GM18519 (cell line): ENCODE measurements around the gene SUGCT.

Experiments used
- ATAC-seq: cut with Tn5 transposase; IDR thresholded peaks from one replicate; pipeline ENCODE4 v1.9.1; 2021; ENCODE audit warnings: mild to moderate bottlenecking, moderate library complexity; ENCODE audit not compliant: unreplicated experiment, low FRiP score

The SUGCT gene

GRCh38 chr7:40447345-40447744, 312.5 kb downstream of the SUGCT start:
- ATAC-seq: no peak

- ATAC-seq: no peak
These were observed 320.7 kb downstream of the SUGCT start for GRCh38 chr7:40455485-40455884.

GRCh38 chr7:40457776-40458480, 323.1 kb downstream of the SUGCT start:
- no peak for ATAC-seq

DNA sequence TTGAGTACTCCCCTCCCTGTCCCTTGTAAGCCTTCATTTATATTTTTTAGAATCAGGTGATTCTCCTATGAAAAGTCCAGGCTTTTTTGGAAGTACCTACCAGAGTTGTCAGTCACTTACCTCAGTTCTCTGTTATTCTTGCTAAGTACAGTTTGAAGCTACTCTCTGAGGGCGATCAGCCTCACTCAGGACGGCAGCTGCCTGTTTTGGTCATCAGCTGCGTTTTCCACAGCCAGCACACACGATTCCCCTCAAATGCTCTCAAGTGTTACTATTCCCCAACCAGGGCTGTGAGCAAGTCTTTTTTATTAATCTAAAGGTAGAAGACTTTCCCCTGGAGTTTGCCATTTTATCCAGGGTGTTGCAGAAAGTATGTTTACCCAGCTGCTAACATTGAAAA, 328.6 kb downstream of the SUGCT start:
- ATAC-seq: no peak

- ATAC-seq: no peak
These were observed 334.4 kb downstream of the SUGCT start for GRCh38 chr7:40468891-40469864.

DNA sequence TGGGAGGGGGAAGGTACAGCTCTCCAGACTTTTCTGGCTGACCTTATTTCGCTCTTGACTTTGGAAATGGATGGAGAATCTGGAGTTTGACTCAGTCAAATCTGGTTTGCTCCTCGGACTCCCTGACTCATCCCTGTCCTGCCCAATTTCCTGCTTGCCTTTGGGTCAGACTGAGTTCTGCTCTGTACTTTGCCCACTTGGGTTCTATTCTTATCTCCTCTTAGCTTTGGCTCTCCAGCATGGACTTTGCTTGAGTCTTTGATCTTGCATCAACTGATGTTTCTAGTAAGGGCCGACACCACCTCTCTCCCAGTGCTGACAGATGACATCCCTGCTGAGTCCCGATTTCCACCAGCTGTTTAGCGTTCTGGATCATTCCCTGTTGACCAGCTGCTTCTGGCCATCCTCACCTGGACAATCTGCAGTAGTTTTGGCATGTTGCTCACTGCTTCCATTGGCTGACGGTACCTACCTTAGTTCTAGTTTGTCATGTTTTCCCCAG, 335.3 kb downstream of the SUGCT start:
- ATAC-seq: no peak

- ATAC-seq: no peak
These were observed 336.0 kb downstream of the SUGCT start for GRCh38 chr7:40470817-40471216.

DNA sequence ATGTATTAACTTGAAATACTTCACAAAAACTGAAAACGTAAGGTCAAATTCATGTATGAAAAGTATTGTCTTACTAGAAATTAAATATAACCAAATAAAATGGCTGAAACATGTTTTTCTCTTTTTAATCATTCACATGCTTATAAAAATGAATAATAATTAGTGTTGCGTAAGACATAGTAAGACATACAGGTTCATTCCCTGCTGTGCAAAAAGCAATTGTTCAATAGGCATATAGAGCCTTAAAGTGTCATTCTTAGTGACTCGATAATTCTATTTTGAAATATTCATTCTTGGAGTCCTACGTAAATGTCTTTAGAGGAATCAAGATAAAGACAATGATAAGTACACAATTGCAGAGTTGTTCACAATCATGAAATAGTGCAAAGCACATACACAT, 337.1 kb downstream of the SUGCT start:
- no peak for ATAC-seq

- peak; percentile 99 for ATAC-seq
These were observed 340.2 kb downstream of the SUGCT start for GRCh38 chr7:40474790-40475680.

GRCh38 chr7:40475681-40475982, 340.8 kb downstream of the SUGCT start:
- ATAC-seq: no peak

- no peak for ATAC-seq
These were observed 342.3 kb downstream of the SUGCT start for GRCh38 chr7:40477094-40477493.

- ATAC-seq: no peak
These were observed 348.0 kb downstream of the SUGCT start for GRCh38 chr7:40482845-40483244.

DNA sequence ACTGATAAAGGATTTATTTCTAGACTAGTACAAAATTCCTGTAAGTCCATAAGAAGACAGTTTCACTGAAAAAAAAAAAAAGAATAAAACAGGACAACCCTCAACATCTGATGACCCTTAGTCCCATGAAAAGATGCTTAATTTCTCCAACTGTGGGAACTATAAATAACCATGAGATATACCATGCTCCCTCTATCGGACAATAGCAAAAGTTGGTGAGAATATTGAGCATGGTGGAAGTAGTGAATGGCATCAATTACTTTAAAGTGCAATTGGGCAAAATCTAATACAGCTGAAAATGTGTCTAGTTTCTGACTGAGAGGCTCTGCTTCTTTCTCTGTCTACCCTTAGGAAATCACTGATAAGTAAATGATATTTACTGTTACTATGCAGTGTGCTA, 348.8 kb downstream of the SUGCT start:
- no peak for ATAC-seq

DNA sequence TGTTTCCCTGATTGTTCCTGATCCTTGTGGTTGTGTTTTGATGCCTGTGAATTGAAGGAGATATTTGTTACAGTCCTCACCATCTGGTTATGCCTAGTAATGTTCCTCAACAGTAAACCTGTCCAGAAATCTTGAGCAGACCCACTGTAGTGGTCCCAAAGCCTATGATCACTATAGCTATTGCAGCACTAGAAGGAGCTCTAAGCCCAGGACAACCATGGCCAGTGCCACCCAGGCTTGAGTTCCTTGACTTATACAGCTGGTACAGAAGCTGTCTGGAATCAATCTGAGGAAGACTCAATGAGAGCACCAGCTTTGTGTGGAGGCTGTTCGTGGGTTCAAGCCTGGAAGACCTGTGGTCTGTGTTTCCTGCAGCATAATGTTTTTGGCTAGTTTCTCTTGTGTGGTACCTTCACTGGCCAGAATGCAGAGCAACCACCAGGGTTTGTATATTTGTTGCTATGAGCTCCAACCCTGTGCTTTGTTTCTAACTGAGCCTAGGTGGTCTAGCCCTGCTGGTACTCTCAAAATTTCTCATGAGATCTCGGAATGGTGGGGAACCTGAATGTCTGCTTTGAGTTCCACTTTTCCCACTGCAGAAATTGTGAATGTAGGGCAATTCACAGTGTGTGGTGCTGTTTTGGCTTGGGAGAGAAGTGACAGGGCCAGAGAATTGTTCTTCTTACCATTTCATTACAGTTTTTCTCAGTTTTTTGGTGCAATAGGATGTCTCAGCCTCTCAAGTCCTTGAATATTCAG, 355.2 kb downstream of the SUGCT start:
- no peak for ATAC-seq

GRCh38 chr7:40490603-40490924, 355.8 kb downstream of the SUGCT start:
- no peak for ATAC-seq

DNA sequence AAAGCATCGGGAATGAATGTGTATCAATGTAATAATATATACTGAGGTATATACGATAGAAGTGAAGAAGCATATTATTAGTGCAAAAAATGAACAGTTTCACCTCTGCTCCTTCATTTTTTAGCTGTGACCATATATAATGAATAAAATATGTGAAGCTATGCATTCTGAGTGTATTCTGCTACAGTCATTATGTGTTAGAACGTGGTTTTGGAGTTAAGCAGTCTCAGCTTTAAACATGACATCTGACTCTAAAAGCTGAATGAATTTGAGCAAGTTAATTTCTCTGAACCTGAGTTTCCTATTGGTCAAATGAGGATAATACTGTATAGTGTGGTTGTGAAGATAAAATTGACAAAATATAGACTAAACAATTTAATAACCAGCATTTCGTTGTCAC, 358.1 kb downstream of the SUGCT start:
- ATAC-seq: no peak

- no peak for ATAC-seq
These were observed 358.8 kb downstream of the SUGCT start for GRCh38 chr7:40493609-40494051.

GRCh38 chr7:40498924-40499510, 364.2 kb downstream of the SUGCT start:
- no peak for ATAC-seq

- ATAC-seq: no peak
These were observed 364.9 kb downstream of the SUGCT start for GRCh38 chr7:40499718-40500117.

DNA sequence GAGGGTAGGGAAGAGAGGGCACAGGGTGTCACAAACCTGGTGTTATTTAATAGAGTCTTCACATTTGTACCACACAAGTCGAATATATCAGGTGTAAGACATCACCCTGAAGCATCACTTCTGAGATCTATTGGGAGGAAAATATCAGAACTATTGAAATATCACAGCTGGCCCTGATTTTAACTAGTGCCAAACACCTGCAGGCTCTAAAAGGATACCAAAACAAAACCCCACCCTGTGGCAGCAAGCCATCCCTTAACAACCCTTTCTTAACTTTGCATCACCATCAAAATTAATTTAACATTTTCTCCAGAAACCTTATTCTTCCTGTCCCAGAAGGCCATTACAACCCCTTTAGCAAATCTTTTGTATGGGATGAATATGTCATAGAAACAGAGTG, 365.4 kb downstream of the SUGCT start:
- ATAC-seq: no peak
